ENCODE data around the gene RFX2.

GRCh38 chr19:6150289-6150688 is 40.0 kb upstream of the RFX2 start:
- TF ChIP-seq EP300 (IDR thresholded peaks at IDR 0.05) (no peak), CTCF (IDR thresholded peaks at IDR 0.05) (no peak), POLR2A (IDR thresholded peaks at IDR 0.05; ENCODE audit: low read depth) (no peak)
